ENCODE results near the gene AFG1L.

- TF ChIP-seq, protein P1, sequence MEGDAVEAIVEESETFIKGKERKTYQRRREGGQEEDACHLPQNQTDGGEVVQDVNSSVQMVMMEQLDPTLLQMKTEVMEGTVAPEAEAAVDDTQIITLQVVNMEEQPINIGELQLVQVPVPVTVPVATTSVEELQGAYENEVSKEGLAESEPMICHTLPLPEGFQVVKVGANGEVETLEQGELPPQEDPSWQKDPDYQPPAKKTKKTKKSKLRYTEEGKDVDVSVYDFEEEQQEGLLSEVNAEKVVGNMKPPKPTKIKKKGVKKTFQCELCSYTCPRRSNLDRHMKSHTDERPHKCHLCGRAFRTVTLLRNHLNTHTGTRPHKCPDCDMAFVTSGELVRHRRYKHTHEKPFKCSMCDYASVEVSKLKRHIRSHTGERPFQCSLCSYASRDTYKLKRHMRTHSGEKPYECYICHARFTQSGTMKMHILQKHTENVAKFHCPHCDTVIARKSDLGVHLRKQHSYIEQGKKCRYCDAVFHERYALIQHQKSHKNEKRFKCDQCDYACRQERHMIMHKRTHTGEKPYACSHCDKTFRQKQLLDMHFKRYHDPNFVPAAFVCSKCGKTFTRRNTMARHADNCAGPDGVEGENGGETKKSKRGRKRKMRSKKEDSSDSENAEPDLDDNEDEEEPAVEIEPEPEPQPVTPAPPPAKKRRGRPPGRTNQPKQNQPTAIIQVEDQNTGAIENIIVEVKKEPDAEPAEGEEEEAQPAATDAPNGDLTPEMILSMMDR (IDR thresholded peaks at IDR 0.05; ENCODE audit: poor library complexity): no peak
- no peak for TF ChIP-seq EZH2phosphoT487 (IDR thresholded peaks at IDR 0.05; ENCODE audit: low read depth, severe bottlenecking, unreplicated experiment)
- no peak for TF ChIP-seq EZH2 (IDR thresholded peaks at IDR 0.05; ENCODE audit: borderline replicate concordance)
Observed at GRCh38 chr6:108556866-108557493, 262.1 kb downstream of the AFG1L start.
